ENCODE measurements around the gene TFAM.
A peak's percentile ranks its signal among the peaks of the same experiment; 100 is the strongest.

TFAM gene

DNA sequence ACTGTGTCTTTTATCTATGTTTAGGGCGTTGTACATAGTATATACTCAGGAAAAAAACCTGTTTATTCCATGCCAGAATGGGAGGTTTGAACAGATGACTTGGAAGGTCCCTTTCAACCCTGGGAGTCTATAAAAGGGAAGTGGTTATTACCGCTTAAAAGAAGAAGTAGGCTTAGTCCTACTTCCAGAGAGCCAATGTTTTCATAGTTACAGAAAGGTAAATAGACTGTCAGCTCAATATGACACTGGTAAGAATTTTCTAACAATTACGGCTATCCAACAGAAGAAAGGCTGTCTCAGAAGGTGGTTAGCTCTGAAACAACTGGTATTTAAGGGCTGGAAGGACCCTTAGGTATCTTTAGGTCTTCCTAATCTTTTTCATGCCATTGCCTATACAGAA lies 1.1 kb upstream of the TFAM start:
- TF ChIP-seq EZH2 (IDR thresholded peaks at IDR 0.05; ENCODE audit: borderline replicate concordance, low read depth, low read length, severe bottlenecking) (no peak), CTCF (IDR thresholded peaks at IDR 0.05; ENCODE audit: borderline replicate concordance, extremely low read depth, low read length, poor library complexity, severe bottlenecking) (no peak)
- DNase-seq (no peak), ATAC-seq (ENCODE audit: insufficient read depth, low read depth) (peak; percentile 38)
- Histone ChIP-seq H3K4me2 (ENCODE audit: insufficient read depth, low read length) (peak overlapping the region; percentile 90), H3K36me3 (ENCODE audit: insufficient read depth, low read length) (peaks cover 27% of the 10 kb centered on the region), H3K4me3 (ENCODE audit: low read depth in 1 of 2, low read length in 2 of 2) (peak overlapping the region in 1 of 2 experiments; percentile 91; a peak in 2 of 4 replicates), H3K9ac (ENCODE audit: low read depth, low read length) (peak overlapping the region; percentile 81; the same call in 1 of the 2 replicates), H3K9me3 (ENCODE audit: insufficient read depth, low read length, severe bottlenecking) (no peaks in the 10 kb centered on the region), H3K4me1 (ENCODE audit: insufficient read depth, low read length) (peaks cover 41% of the 10 kb centered on the region), H4K20me1 (ENCODE audit: insufficient read depth, low read length) (peaks cover 17% of the 10 kb centered on the region), H3K79me2 (ENCODE audit: insufficient read depth, low read length) (peaks cover 38% of the 10 kb centered on the region), H2AFZ (ENCODE audit: low read depth, low read length) (peak overlapping the region; percentile 93), H3K27me3 (ENCODE audit: insufficient read depth, low read length, poor library complexity) (no peaks in the 10 kb centered on the region), H3K27ac (ENCODE audit: low read length) (peak overlapping the region; percentile 79; the same call in 1 of the 2 replicates)

DNA sequence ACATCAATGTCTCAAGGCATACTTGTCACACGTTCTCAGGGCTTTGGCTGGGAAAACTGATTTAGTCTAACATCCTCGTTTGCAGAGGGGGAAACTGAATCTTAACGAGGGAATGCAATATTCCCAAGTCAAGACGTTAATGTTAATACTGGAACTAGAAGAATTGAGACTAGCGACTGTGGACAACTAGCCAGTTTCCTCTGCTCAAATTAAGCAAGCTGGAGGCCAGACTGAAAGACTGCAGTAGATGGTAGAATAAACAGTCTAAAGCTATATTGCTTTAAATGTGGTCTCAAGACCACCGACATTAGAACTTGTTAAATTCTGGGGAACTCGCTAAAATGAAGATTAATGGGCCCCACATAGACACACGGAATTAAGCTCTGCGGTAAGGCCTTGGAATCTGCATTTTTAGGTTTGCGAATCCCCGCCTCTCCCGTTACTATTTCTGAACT lies 639 bp upstream of the TFAM start:
- Histone ChIP-seq H2AFZ (ENCODE audit: low read depth, low read length) (peak overlapping the region; percentile 93), H3K27me3 (ENCODE audit: insufficient read depth, low read length, poor library complexity) (no peaks in the 10 kb centered on the region), H3K9ac (ENCODE audit: low read depth, low read length) (peak overlapping the region; percentile 81), H3K36me3 (ENCODE audit: insufficient read depth, low read length) (peaks cover 31% of the 10 kb centered on the region), H3K4me3 (ENCODE audit: low read depth in 1 of 2, low read length in 2 of 2) (peak overlapping the region; percentile 81 to 91; a peak in 3 of 4 replicates), H3K27ac (ENCODE audit: low read length) (peak overlapping the region; percentile 79), H3K79me2 (ENCODE audit: insufficient read depth, low read length) (peaks cover 43% of the 10 kb centered on the region), H3K9me3 (ENCODE audit: insufficient read depth, low read length, severe bottlenecking) (no peaks in the 10 kb centered on the region), H4K20me1 (ENCODE audit: insufficient read depth, low read length) (peaks cover 20% of the 10 kb centered on the region), H3K4me2 (ENCODE audit: insufficient read depth, low read length) (peak overlapping the region; percentile 90), H3K4me1 (ENCODE audit: insufficient read depth, low read length) (peaks cover 45% of the 10 kb centered on the region)
- TF ChIP-seq EZH2 (IDR thresholded peaks at IDR 0.05; ENCODE audit: borderline replicate concordance, low read depth, low read length, severe bottlenecking) (no peak), CTCF (IDR thresholded peaks at IDR 0.05; ENCODE audit: borderline replicate concordance, extremely low read depth, low read length, poor library complexity, severe bottlenecking) (no peak)
- no peak for ATAC-seq (ENCODE audit: insufficient read depth, low read depth)
- DNase-seq = no peak

DNA sequence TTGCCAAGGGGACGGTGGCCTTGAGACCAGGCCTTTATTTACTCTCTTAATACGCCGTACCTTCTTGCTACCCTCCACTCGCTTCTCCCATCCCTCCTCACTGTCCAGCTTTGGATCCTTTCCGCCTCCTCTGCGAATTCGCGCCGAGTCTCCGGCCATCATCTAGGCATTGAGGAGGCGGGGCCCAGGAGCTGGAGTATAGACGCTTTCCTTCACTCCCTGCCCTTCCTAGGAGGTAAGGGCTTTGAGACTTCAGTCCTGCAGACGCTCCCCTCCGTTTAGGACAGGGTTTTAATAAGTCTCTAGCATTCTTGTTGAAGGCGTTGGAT lies 538 bp downstream of the TFAM start:
- peaks cover 54% of the 10 kb centered on the region for H3K79me2 ChIP-seq (ENCODE audit: insufficient read depth, low read length)
- DNase-seq (peak; percentile 33), ATAC-seq (ENCODE audit: insufficient read depth, low read depth) (peak; percentile 25)
- H3K9ac ChIP-seq (ENCODE audit: low read depth, low read length) = peak overlapping the region; percentile 81
- H3K9me3 ChIP-seq (ENCODE audit: insufficient read depth, low read length, severe bottlenecking) = no peaks in the 10 kb centered on the region
- peak overlapping the region; percentile 85 for H3K27ac ChIP-seq (ENCODE audit: low read length)
- H3K4me3 ChIP-seq (ENCODE audit: low read depth in 1 of 2, low read length in 2 of 2) = peak overlapping the region; percentile 81 to 91
- TF ChIP-seq EZH2 (IDR thresholded peaks at IDR 0.05; ENCODE audit: borderline replicate concordance, low read depth, low read length, severe bottlenecking) = no peak
- no peak for TF ChIP-seq CTCF (IDR thresholded peaks at IDR 0.05; ENCODE audit: borderline replicate concordance, extremely low read depth, low read length, poor library complexity, severe bottlenecking)
- H3K4me2 ChIP-seq (ENCODE audit: insufficient read depth, low read length) = peak overlapping the region; percentile 90
- peak overlapping the region; percentile 94 for H2AFZ ChIP-seq (ENCODE audit: low read depth, low read length)
- H3K36me3 ChIP-seq (ENCODE audit: insufficient read depth, low read length) = peaks cover 43% of the 10 kb centered on the region
- peaks cover 47% of the 10 kb centered on the region for H3K4me1 ChIP-seq (ENCODE audit: insufficient read depth, low read length)
- peaks cover 23% of the 10 kb centered on the region for H4K20me1 ChIP-seq (ENCODE audit: insufficient read depth, low read length)
- H3K27me3 ChIP-seq (ENCODE audit: insufficient read depth, low read length, poor library complexity) = no peaks in the 10 kb centered on the region

Data from DND-41 (cell line).